HG03439 (cell line): Measurements from ENCODE around the gene PER1.

Experiments used
- ATAC-seq: cut with Tn5 transposase; IDR thresholded peaks from one replicate; pipeline ENCODE4 v1.9.1; 2021; ENCODE audit warnings: mild to moderate bottlenecking, moderate library complexity; ENCODE audit not compliant: unreplicated experiment

The PER1 gene

GRCh38 chr17:8155231-8155995 lies 3.2 kb upstream of the PER1 start:
- no peak for ATAC-seq

GRCh38 chr17:8154608-8155155 lies 2.5 kb upstream of the PER1 start:
- no peak for ATAC-seq

- ATAC-seq: no peak
These were observed 1.9 kb upstream of the PER1 start for GRCh38 chr17:8153957-8154607.

- no peak for ATAC-seq
These were observed 1.3 kb upstream of the PER1 start for GRCh38 chr17:8153525-8153956.

GRCh38 chr17:8153031-8153451 lies 837 bp upstream of the PER1 start:
- ATAC-seq: no peak

GRCh38 chr17:8151641-8152111 lies 528 bp downstream of the PER1 start:
- ATAC-seq: no peak

DNA sequence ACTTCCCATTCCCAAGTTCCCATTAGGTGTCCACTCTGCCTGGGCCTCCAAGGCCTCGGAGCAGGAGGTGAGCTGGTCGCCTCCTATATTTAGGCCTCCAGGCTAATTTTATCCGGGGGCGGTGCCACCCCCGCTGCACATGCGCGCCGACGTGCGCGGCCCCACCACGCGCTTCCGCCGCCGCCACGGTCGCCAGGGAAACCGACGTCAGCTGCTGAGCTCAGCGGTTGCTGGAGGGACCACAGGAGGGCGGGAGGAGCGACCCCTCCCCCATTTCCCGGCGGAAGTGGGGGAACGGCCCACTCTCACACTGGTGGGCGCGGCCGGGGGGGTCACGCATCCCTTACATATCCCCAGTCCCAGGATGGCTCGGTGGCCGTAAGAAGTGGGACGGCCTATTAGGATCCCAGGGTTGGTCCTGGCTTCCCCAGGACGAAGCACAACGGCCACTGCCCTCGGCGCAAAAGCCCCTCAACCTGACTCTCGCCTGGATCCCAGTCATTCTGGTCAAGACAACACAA lies 1.0 kb downstream of the PER1 start:
- ATAC-seq: peak; percentile 38

DNA sequence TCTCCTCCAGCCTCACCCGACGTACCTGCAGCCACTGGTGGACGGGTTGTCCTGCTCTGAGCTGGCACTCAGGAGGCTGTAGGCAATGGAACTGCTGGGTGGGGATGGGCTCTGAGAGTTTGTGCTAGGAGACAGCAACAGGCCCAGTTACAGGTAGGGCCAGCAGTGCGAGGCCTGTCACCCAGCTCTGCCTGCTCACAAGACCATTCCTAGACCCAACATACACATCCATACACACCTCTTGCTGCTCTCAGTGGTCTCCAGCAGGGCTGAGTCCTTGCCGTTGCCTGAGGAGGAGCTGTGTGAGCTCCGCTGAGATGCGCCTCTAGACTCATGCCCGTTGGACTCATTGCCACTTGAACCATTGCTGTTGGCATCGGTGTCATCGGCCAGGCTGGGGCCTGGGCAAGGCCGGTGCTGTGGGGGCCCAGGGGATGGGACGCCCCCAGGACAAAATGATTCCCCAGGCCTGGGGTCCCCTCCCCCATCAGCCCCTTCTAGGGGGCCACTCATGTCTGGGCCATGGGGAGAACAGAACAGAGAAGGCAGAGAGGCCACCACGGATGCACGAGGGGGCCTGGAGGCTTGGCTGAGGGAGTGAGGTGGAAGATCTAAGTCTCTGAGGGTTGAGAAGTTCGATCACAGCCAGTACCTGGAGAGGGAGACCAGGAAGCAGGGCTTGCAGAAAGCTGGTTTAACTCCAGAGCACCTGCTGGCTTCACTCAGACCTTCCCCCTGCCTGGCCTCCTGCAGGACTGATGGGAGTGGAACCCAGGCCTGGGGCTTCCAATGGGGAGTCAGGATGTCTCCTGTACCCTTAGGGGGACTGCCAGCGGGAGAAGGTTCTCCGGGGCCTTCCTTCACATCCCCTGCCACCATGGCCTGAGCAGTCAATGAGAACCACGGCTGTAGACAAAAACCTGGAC lies 1.7 kb downstream of the PER1 start:
- ATAC-seq: no peak

GRCh38 chr17:8149419-8150193 lies 2.6 kb downstream of the PER1 start:
- no peak for ATAC-seq

DNA sequence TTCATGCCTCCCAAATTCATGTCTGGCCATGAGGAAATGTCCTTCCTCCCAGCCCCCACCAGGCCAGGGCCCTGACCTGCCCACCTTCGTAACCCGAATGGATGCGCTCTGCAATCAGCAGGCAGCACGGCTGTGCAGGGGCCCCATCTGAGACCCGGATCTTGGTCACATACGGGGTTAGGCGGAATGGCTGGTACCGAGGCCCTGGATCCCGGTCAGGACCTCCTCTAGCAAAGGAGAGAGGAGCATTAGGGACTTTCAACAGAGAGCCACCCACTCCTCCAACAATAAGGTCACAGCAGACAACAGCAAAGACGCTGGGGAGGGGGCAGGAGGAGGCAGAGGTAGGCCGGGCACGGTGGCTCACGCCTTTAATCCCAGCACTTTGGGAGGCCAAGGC lies 3.6 kb downstream of the PER1 start:
- no peak for ATAC-seq

GRCh38 chr17:8147805-8148404 lies 4.3 kb downstream of the PER1 start:
- ATAC-seq: no peak

GRCh38 chr17:8147141-8147804 lies 4.9 kb downstream of the PER1 start:
- ATAC-seq: no peak

GRCh38 chr17:8146381-8147140 lies 5.6 kb downstream of the PER1 start:
- no peak for ATAC-seq

- ATAC-seq: no peak
These were observed 6.4 kb downstream of the PER1 start for GRCh38 chr17:8145811-8146210.

- ATAC-seq: no peak
These were observed 7.6 kb downstream of the PER1 start for GRCh38 chr17:8144401-8145231.

DNA sequence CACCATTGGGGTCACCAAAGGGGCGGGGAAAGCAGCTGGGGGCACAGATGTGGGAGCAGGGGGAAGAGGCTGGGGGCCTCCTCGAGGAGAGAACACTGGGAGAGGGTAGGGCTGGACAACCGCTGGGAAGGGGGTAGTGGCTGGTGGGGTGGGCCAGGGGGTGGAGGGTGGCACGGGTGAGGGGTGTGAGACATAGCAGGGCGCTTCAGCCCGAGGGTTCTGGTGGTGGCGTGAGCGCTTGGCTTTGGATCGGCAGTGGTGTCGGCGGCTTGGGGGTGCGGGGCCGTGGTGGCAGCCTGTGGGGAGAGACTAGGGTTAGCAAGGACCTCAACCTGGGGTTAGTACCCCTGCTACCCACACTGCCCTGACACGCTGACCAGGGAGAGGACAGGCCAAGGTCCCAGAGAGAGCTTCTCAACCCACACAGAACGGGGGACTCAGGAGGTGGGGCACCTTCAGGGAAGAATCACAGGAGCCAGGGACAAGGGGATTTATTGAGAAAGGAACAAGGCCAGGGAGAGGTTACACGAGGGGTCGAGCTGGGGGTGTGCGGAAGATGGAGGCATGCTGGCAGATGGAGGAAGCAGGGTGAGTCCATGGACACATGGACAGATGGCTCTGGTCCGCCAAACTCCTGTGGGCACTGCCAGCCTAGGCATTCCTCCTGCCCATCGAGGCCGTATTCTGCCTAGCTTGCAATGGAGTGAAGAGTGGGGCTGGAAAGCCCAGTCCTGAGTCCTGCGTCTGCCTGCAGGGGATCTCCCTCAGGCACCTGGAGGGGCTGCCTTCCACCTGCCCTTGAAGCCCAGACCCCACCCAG lies 8.4 kb downstream of the PER1 start:
- no peak for ATAC-seq
